GM18511 (cell line): ENCODE data around the gene SAMHD1.
"Not testable (repeated sequence)": the region's sequence is repeated elsewhere in the genome, so short reads cannot be mapped to it uniquely, and the experiment has no call there.

Experiments used
- ATAC-seq: cut with Tn5 transposase; IDR thresholded peaks from one replicate; pipeline ENCODE4 v1.9.1; 2021; ENCODE audit warnings: mild to moderate bottlenecking, moderate library complexity; ENCODE audit not compliant: unreplicated experiment

Gene SAMHD1

GRCh38 chr20:36956674-36957073 is 5.2 kb upstream of the SAMHD1 start:
- ATAC-seq, result no peak

DNA sequence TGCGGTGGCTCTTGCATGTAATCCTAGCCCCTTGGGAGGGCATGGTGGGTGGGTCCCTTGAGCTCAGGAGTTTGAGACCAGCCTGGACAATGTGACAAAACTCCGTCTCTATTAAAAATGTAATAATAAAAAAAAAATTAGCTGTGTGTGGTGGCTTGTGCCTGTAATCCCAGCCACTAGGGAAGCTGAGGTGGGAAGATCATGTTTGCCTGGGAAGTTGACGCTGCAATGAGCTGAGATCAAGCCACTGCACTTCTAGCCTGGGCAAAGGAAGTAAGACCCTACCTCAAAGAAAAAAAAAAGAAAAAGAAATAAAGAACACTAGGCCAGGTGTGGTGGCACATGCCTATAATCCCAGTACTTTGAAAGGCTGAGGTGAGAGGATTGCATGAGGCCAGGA is 4.5 kb upstream of the SAMHD1 start:
- ATAC-seq, result no peak

DNA sequence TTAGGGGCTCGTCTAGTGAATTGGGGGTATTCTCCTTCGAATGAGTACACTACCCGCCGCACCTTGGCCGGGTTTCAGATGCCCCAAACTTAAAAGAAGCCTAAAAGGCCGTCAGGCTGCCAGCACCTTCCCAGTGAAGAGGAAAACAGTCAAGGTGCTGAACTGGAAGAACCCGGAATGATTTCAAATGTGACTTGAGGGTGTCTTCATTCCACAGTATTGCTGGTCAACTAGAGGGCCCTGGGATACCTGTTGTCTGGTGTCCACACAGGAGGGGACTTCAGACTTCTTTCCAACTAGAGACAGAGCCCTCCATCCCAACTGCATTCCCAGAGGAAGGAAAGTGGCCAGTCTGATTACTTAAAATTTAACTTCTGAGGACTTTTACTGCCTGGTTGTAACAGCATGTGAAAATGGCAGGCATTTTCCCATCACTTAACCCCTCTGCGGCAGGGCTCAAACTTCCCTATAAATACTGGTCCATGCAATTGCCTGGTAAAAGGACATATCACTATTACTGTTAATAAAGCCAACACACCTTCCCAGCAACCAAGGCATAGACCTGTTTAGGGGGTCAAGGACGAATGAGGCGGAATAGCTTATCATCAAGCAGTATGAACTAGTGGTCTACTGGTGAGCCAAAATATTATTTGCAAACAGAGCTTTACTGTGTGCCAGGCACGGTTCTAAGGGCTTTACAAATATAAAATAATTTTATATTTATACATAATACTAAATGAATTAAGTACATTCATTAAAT is 651 bp upstream of the SAMHD1 start:
- no peak for ATAC-seq

DNA sequence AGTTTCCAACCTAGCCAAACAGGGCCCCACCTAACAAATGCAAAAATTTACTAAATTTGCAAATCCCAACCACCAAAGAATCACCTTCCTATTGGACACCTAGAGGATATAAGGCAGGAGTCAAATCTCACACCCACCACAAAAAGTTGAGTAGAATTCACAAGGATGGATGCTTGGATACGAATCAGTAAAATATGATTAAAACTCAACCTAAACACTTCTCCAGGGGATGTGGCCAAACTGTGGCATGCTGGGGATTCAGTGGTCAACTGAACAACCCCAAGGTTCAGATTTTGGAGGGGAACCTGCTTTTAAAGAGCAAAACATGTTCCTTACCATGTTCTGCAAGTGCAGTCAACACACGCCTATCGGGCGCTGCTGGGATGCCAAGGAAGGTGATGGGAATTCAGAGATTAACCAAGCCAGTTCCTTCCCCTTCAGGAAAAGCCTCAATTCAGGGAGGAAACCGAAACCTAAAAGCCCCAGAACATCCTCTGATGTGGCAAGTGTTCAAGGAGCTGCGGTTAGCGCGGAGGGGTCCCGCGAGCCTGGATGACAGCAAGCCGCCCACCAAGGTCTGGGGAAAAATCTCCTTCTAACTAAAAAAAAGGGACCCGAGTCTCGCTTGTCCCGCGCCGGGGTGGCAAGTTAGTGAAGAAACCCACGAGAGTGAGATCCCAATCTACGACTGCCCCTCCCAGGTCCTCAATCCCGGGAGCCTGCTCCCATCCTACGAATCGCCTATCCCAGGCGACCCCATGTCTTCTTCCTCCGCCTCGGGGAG is 902 bp downstream of the SAMHD1 start:
- ATAC-seq, result no peak

DNA sequence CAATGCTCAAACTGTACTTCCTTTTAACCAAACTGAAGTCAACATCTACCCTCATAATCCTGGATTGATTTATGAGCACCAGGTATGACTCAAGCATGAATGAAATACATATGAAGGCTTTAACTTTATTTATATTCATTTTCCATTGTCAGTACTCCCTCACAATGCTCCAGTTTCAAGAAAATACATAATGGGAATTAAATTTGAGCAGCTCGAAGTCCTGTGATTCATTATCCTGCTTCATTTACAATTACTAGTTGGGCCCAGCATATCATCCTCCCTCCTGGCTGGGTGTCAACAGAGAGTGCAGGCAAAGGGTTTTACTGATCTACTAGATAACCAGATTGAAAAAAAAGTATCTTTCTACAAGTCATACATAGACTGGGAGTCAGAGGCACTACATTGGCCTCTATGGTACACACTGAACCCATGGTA is 10.1 kb downstream of the SAMHD1 start:
- ATAC-seq, result no peak

DNA sequence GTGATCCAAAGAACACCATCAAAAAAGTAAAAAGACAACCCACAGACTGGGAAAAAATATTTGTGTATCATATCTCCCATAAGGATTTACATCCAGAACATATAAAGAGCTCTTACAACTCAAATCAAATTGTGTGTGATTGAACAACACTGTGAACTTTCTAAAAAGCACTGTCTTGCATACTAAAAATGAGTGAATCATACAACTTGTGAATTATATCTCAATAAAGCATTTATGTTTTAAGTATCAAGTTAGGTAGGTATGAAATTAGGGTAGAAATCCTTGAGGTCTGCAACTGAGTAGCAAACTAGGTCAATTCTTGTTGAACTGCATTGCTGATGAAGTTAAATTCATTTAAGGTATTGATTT is 14.1 kb downstream of the SAMHD1 start:
- ATAC-seq, result no peak

GRCh38 chr20:36936761-36937401 is 14.6 kb downstream of the SAMHD1 start:
- not testable (repeated sequence) for ATAC-seq

DNA sequence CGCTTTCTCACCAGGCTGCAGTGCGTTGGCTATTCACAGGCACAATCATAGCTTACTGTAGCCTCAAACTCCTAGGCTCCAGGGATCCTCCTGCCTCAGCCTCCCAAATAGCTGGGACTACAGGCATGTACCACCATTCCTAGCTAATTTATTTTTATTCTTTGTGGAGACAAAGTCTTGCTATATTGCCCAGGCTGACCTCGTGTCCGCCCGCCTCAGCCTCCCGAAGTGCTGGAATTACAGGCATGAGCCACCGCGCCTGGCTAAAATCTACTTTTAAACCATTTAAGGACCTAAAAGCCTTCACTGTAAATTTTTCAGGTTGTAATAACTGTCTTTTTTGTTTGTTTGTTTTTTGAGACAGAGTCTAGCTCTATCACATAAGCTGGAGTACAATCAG is 15.2 kb downstream of the SAMHD1 start:
- no peak for ATAC-seq

DNA sequence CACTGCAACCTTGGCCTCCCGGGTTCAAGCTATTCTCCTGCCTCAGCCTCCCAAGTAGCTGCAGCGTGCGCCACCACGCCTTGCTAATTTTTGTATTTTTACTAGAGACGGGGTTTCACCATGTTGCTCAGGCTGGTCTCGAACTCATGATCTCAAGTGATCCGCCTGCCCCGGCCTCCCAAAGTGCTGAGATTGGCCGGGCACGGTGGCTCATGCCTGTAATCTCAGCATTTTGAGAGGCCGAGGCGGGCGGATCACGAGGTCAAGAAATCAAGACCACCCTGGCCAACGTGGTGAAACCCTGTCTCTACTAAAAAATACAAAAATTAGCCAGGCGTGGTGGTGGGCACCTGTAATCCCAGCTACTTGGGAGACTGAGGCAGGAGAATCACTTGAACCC is 17.9 kb downstream of the SAMHD1 start:
- not testable (repeated sequence) for ATAC-seq

- no peak for ATAC-seq
Observed at GRCh38 chr20:36932476-36933426, 18.8 kb downstream of the SAMHD1 start.

GRCh38 chr20:36932067-36932466 is 19.4 kb downstream of the SAMHD1 start:
- ATAC-seq, result not testable (repeated sequence)

DNA sequence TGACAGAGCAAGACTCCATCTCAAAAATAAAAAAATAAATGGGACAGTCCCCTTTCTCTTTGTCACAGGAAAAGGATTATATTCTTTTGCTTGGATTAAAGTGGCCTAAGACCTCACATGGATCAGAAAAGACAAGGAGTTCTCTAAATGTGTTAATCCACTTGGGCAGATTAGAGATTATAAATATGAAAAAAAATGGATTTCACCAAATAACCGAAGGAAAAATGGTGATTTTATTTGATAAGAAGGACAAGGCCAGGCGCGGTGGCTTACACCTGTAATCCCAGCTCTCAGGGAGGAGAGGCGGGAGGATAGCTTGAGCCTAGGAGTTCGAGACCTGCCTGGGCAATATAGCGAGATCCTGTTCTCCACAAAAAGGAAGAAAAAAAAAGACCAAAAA is 21.8 kb downstream of the SAMHD1 start:
- no peak for ATAC-seq

DNA sequence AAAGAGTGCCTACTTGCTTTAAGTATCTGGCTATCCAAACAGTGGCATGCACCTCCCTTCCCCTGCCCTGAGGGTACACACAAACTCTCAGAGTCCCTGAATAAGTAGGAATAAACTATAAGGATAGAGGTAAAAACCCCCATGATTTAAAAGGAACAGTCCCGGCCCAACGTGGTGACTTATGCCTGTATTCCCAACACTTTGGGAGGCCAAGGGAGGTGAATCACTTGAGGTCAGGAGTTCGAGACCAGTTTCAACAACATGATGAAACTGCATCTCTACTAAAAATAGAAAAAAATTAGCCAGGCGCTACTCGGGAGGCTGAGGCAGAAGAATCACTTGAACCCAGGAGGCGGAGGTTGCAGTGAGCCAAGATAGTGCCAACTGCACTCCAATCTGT is 22.2 kb downstream of the SAMHD1 start:
- ATAC-seq, result no peak

DNA sequence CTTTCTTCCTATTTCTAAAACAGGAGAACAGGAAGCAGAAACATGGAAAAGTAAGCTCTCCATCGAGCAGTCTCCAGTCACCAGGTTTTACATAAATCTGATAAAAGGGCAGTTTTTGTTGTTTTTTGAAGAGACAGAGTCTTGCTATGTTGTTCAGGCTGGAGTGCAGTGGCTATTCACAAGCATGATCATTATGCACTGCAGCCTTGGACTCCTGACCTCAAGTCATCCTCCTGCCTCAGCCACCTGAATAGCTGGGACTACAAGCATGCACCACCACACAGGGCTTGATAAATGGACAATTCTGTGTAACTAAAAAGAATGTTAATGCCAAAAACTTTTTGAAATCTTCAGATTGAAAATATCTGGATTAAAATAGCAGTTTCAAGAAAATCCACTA is 23.8 kb downstream of the SAMHD1 start:
- ATAC-seq, result no peak

DNA sequence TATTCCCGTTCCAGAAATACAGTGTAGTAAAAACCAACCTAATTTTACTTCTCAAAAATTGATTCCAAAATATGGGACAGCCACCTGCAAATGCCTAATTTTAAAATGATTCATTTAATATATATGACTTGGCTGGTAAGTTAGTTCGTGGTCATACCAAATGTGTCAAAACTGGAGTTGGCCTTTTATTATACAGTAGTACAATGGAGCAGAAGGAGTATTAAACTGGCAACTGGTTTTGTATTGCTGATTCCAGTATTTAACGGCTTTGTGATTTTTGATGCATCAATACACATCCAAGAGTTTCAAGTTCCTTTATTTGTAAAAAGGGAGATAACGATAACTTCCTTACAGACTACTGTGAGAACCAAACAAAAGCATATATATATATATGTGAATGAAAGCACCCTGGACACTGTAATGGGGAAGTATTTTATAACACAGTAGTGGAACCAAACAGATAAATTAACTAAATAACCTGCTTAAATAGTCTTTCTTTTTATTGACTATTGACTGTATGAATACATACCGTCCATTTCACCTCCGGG is 24.8 kb downstream of the SAMHD1 start:
- ATAC-seq, result no peak

DNA sequence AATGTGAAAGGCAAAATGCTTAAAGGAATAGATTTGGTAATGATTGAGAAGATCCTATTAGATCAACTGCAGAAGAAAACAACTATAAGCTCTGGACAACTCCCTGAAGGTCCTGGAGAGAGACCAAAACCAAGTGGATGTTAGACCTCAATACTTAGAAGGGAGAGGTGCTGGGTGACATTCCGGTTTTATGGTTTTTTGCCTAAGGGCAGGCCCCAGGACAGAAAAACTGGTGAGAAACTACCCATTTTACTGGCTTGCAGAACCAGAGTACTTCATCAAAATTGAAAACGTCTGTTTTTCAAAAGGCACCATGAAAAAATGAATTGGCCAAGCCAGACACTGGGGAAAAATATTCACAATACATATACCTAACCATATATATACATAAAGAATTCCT is 26.3 kb downstream of the SAMHD1 start:
- ATAC-seq, result no peak

- ATAC-seq, result no peak
Observed at GRCh38 chr20:36924167-36925045, 27.1 kb downstream of the SAMHD1 start.

- no peak for ATAC-seq
Observed at GRCh38 chr20:36920334-36920730, 31.2 kb downstream of the SAMHD1 start.

GRCh38 chr20:36919715-36920333 is 31.7 kb downstream of the SAMHD1 start:
- no peak for ATAC-seq
